Endothelial cell of umbilical vein (primary cell): Measurements from ENCODE around the gene KLK14. TPM values are rescaled to one million over a fixed set of nuclear protein-coding genes. Genes with fewer than 3 reads are reported as not detected.

ENCODE experiments used
- BruUV-seq: library from RNA; stranded (reverse); fragments of 400-500 nt; replicated peaks from 2 replicates; lab custom pipeline; 2021; lab: Mats Ljungman, UMichigan
- CTCF ChIA-PET: fragments of 300-600, 350-600 bp; sonication (Branson Sonifier 250); formaldehyde crosslinking; loops from one replicate; lab custom pipeline; 2021; ENCODE audit warnings: antibody characterized with exemption, inconsistent platforms; lab: Charles Lee
- POLR2A ChIA-PET: fragments of 300-600, 350-600 bp; sonication (Branson Sonifier 250); formaldehyde crosslinking; loops from one replicate; lab custom pipeline; 2021; ENCODE audit warnings: antibody characterized with exemption, inconsistent platforms; lab: Charles Lee
- DNase-seq: peaks from one replicate; pipeline ENCODE4 v3.0.0-alpha.2; 2011; ENCODE audit warnings: low read depth, low spot score
- FAIRE-seq: peaks from 2 replicates; lab custom pipeline; 2011; peaks lifted over from hg19 to GRCh38; lab: Jason Lieb, UNC
- H2AFZ ChIP-seq: 2 replicates; pipeline ENCODE4 v1.6.0; 2012; ENCODE audit warnings: low read depth, low read length, control low read depth, inconsistent platforms
- H3K27ac ChIP-seq: 2 replicates; pipeline ENCODE4 v1.5.1; 2011; ENCODE audit warnings: low read depth, mild to moderate bottlenecking, control low read depth, low read length, moderate library complexity; ENCODE audit not compliant: insufficient read depth
- H3K27me3 ChIP-seq, 2 experiments: 2 replicates each; pipeline versions ENCODE4 v1.6.0 to v1.6.1; 2011; ENCODE audit warnings: low read length in 2 of 2, mixed read lengths in 1 of 2; ENCODE audit not compliant: control insufficient read depth in 2 of 2, insufficient read depth in 2 of 2
- H3K36me3 ChIP-seq, 2 experiments: 2 replicates in 1 of 2; 3 replicates in 1 of 2; pipeline ENCODE4 v1.5.1; 2011; ENCODE audit warnings: low read length in 2 of 2, mild to moderate bottlenecking in 1 of 2, moderate library complexity in 1 of 2; ENCODE audit not compliant: control insufficient read depth in 2 of 2, insufficient read depth in 2 of 2; ENCODE audit errors: extremely low read depth in 1 of 2
- H3K4me1 ChIP-seq: 3 replicates; pipeline ENCODE4 v1.5.1; 2011; ENCODE audit warnings: mild to moderate bottlenecking, low read length; ENCODE audit not compliant: control insufficient read depth, insufficient read depth; ENCODE audit errors: extremely low read depth
- H3K4me2 ChIP-seq: 2 replicates; pipeline ENCODE4 v1.6.1; 2011; ENCODE audit warnings: low read length, control low read depth, mixed read lengths; ENCODE audit not compliant: insufficient read depth
- H3K4me3 ChIP-seq, 3 experiments: fragments of 200-600 bp in 1 of 3; sonication (generic), shearing (Covaris generic) in 1 of 3; replicated peaks in 1 of 3; 2 replicates each; pipeline ENCODE4 v1.5.1; 2011 to 2016; ENCODE audit warnings: control low read depth in 3 of 3, low read length in 3 of 3, mild to moderate bottlenecking in 2 of 3, inconsistent platforms in 1 of 3, low read depth in 1 of 3, moderate library complexity in 1 of 3; ENCODE audit not compliant: insufficient read depth in 1 of 3
- H3K79me2 ChIP-seq: 2 replicates; pipeline ENCODE4 v1.6.0; 2012; ENCODE audit warnings: low read length, inconsistent platforms; ENCODE audit not compliant: control insufficient read depth, insufficient read depth
- H3K9ac ChIP-seq: replicated peaks from 2 replicates; pipeline ENCODE3; 2011; ENCODE audit warnings: low read length, control low read depth; ENCODE audit not compliant: insufficient read depth; ENCODE audit errors: extremely low read depth
- H3K9me1 ChIP-seq: replicated peaks from 3 replicates; pipeline ENCODE4 v1.6.0; 2011; ENCODE audit warnings: mild to moderate bottlenecking, low read length; ENCODE audit not compliant: control insufficient read depth, insufficient read depth; ENCODE audit errors: extremely low read depth
- H3K9me3 ChIP-seq: replicated peaks from 2 replicates; pipeline ENCODE4 v1.5.1; 2012; ENCODE audit warnings: low read length, inconsistent platforms; ENCODE audit not compliant: control insufficient read depth, insufficient read depth
- H4K20me1 ChIP-seq: replicated peaks from 2 replicates; pipeline ENCODE3; 2011; ENCODE audit warnings: mild to moderate bottlenecking, low read length; ENCODE audit not compliant: control insufficient read depth, insufficient read depth; ENCODE audit errors: extremely low read depth
- EZH2 ChIP-seq: IDR thresholded peaks from 2 replicates; pipeline ENCODE4 v1.6.1; 2012; ENCODE audit warnings: borderline replicate concordance, low read depth, mild to moderate bottlenecking, moderate library complexity, low read length, inconsistent platforms; ENCODE audit not compliant: severe bottlenecking
- FOS ChIP-seq: IDR thresholded peaks from 2 replicates; pipeline ENCODE4 v1.6.1; 2011; ENCODE audit warnings: mild to moderate bottlenecking, low read length, moderate library complexity, borderline replicate concordance; ENCODE audit not compliant: insufficient read depth
- GATA2 ChIP-seq: IDR thresholded peaks from 2 replicates; pipeline ENCODE4 v1.7.0; 2011; ENCODE audit warnings: low read depth, mild to moderate bottlenecking, moderate library complexity, mixed read lengths, low read length; ENCODE audit not compliant: insufficient read length, insufficient read depth
- JUN ChIP-seq: IDR thresholded peaks from 2 replicates; pipeline ENCODE4 v1.6.1; 2011; ENCODE audit warnings: borderline replicate concordance, low read depth; ENCODE audit not compliant: insufficient read length, insufficient read depth
- MYC ChIP-seq: IDR thresholded peaks from one replicate; pipeline ENCODE4 v1.6.1; 2011; ENCODE audit warnings: mild to moderate bottlenecking, low read depth, low read length
- POLR2A ChIP-seq: IDR thresholded peaks from 2 replicates; pipeline ENCODE4 v1.6.1; 2012; ENCODE audit warnings: low read depth, mild to moderate bottlenecking, control low read depth, low read length
- POLR2AphosphoS5 ChIP-seq: IDR thresholded peaks from 2 replicates; pipeline ENCODE4 v1.6.1; 2012; ENCODE audit warnings: low read depth, mild to moderate bottlenecking, control low read depth, low read length, moderate library complexity; ENCODE audit not compliant: insufficient read depth
- dilution Hi-C: fragments of 300-500 bp; cut with MboI; formaldehyde crosslinking; loops from one replicate; pipeline ENCODE4 v1.15.0; 2019; ENCODE audit warnings: low sequenced_read_pairs; ENCODE audit not compliant: extremely low pct_ligation_motif_present
- intact Hi-C: fragments of 100-400 bp; cut with micrococcal nuclease; formaldehyde crosslinking; loops from one replicate; pipeline ENCODE4 v1.10.0; 2022
- polyA plus RNA-seq, 4 experiments: library from polyadenylated mRNA; depleted of rRNA in 3 of 4; stranded (reverse) in 3 of 4; unstranded in 1 of 4; fragments of >200 nt; gene quantifications; 2 replicates each; pipeline versions ENCODE4 v1.2.1 to v1.2.3, GENCODE V29; 2011 to 2012; ENCODE audit warnings: missing spikeins in 1 of 4
- total RNA-seq: library from RNA; stranded (reverse); gene quantifications from 2 replicates; pipeline ENCODE4 v1.2.3, GENCODE V29; 2021
- TF ChIP-seq, protein P1 (sequence below), 2 donors: IDR thresholded peaks; 1 replicate in 1 of 2; 2 replicates in 1 of 2; pipeline ENCODE4 v1.5.1; 2011; ENCODE audit warnings: low read length in 2 of 2, mild to moderate bottlenecking in 2 of 2, moderate library complexity in 2 of 2, control low read depth in 1 of 2, inconsistent platforms in 1 of 2, low read depth in 1 of 2; ENCODE audit not compliant: insufficient read depth in 1 of 2; ENCODE audit errors: extremely low read depth in 1 of 2
- TF ChIP-seq, protein P2 (sequence below): IDR thresholded peaks from 2 replicates; pipeline ENCODE4 v1.6.1; 2011; ENCODE audit not compliant: insufficient read depth, insufficient read length

KLK14 gene
- total and polyA plus RNA-seq, 2 donors (not counting 3 experiments of a cell fraction or from before 2014, with no cell fraction given) = 0.12 TPM; not detected in 1

DNA sequence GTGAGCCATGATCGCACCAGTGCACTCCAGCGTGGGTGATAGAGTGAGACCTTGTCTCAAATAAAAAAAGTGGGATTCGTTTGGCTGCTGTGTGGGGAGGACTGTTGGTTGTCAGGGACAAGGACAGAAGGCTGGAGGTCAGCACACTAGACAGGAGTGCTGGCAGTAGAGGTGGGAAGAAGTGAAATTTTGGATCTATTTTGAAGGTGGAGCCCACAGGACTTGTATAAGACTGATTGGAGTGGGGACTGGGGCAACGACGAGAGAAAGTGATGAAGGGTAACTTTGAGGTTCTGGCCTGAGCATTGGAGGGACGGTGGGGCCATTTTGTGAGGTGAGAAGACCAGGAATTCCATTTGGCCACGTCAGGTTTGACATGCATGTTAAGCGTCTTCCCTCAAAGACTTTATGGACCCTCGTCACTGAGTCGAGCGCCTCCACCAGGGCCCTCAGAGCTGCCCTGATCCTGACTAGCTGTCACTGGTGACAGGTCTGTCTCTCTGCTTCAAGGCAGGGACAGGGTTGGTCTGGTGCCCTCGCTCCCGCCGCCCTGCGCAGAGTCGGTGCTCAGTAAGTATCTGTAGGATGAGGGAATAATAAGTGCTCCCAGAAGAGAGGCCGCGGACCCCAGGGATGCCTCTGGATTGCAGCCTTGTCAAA lies 24.8 kb upstream of the KLK14 start:
- TF ChIP-seq EZH2 = no peak
- TF ChIP-seq FOS = no peak
- TF ChIP-seq JUN = no peak
- TF ChIP-seq MYC = no peak
- TF ChIP-seq GATA2 = no peak
- TF ChIP-seq, protein P1, sequence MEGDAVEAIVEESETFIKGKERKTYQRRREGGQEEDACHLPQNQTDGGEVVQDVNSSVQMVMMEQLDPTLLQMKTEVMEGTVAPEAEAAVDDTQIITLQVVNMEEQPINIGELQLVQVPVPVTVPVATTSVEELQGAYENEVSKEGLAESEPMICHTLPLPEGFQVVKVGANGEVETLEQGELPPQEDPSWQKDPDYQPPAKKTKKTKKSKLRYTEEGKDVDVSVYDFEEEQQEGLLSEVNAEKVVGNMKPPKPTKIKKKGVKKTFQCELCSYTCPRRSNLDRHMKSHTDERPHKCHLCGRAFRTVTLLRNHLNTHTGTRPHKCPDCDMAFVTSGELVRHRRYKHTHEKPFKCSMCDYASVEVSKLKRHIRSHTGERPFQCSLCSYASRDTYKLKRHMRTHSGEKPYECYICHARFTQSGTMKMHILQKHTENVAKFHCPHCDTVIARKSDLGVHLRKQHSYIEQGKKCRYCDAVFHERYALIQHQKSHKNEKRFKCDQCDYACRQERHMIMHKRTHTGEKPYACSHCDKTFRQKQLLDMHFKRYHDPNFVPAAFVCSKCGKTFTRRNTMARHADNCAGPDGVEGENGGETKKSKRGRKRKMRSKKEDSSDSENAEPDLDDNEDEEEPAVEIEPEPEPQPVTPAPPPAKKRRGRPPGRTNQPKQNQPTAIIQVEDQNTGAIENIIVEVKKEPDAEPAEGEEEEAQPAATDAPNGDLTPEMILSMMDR (IDR thresholded peaks at IDR 0.05; ENCODE audit: extremely low read depth in 1 of 2, insufficient read depth in 1 of 2, low read depth in 1 of 2, low read length in 2 of 2) = no peak
- no peak for TF ChIP-seq POLR2AphosphoS5
- TF ChIP-seq, protein P2, sequence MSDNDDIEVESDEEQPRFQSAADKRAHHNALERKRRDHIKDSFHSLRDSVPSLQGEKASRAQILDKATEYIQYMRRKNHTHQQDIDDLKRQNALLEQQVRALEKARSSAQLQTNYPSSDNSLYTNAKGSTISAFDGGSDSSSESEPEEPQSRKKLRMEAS = no peak
- TF ChIP-seq POLR2A = no peak
- Histone ChIP-seq H3K9ac (peak overlapping the region; percentile 68), H3K27me3 (peaks cover 0 to 5% of the 10 kb centered on the region in 2 experiments), H3K4me3 (peak overlapping the region; percentile 56 to 65 (median 64)), H4K20me1 (no peaks in the 10 kb centered on the region), H3K4me2 (peak overlapping the region; percentile 81), H3K27ac (peak overlapping the region; percentile 51), H3K4me1 (peaks cover 11% of the 10 kb centered on the region), H3K36me3 (peaks cover 0 to 2% of the 10 kb centered on the region in 2 experiments), H3K79me2 (peaks cover 39% of the 10 kb centered on the region), H3K9me1 (no peaks in the 10 kb centered on the region), H3K9me3 (no peaks in the 10 kb centered on the region), H2AFZ (peak overlapping the region; percentile 18)
- intact Hi-C loops (loop anchor here (1.0 to 5.0 kb wide), 6 partner anchors 10 to 596 kb away; partner anchors contain the start of genes ETFB and JOSD2), dilution Hi-C loops (no loop called here)
- ChIA-PET CTCF (interaction anchor here (1.4 kb wide), 1 partner anchor 11 kb away, joined by 5 read pairs; no protein-coding TSS in a partner anchor), POLR2A (no interaction called here)
- BruUV-seq = TSS peak; percentile 60
- DNase-seq (no peak), FAIRE-seq (no peak)
